ENCODE measurements around the gene NSUN5.

DNA sequence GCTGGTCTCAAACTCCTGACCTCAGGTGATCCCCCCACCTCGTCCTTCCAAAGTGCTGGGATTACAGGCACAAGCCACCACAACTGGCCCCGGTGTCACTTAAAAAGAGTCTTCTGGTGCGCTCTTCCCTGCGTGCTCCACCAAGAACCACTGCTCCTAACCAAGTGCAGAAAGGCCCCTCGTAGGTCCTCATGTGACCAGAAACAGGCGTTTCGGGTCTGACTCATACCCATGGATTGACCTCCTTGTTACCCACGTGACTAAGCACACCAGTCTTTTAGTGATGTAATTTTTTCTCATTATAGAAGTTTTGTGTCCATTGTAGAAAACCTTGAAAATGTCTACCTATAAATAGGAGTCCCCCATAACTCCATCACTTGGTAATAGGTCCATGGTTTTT is 33.3 kb upstream of the NSUN5 start:
- TF ChIP-seq GATA2 (IDR thresholded peaks at IDR 0.05; ENCODE audit: low read depth, low read length) = no peak
- no peak for TF ChIP-seq GATA3 (IDR thresholded peaks at IDR 0.05; ENCODE audit: low read depth, low read length)
